HG03575 (cell line): ENCODE measurements around the gene ZNF280A.
"Not testable (repeated sequence)": the region's sequence is repeated elsewhere in the genome, so short reads cannot be mapped to it uniquely, and the experiment has no call there.

ENCODE experiments used
- ATAC-seq: cut with Tn5 transposase; IDR thresholded peaks from one replicate; pipeline ENCODE4 v1.9.1; 2021; ENCODE audit not compliant: unreplicated experiment, insufficient number of reproducible peaks, low FRiP score; ENCODE audit errors: extremely low read depth

ZNF280A gene

DNA sequence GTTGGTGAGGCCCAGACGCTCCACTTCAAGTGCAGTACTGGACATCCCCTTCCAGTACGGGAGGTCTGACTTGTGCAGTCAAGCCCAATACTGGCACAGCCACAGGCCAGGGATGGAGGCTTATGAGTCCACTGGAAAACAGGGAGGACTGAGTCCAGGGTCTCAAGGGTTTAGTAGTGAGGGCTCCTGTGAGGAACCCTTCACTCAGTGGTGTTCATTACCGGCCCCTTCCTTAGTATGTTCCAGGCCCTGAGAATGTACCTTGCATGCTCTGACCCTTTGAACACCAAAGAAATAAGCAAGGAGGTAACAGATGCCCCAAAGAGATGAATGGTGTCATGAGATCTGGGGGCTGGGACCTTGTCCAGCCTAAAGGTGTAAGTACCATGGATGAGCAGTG lies 27.2 kb upstream of the ZNF280A start:
- ATAC-seq = no peak

DNA sequence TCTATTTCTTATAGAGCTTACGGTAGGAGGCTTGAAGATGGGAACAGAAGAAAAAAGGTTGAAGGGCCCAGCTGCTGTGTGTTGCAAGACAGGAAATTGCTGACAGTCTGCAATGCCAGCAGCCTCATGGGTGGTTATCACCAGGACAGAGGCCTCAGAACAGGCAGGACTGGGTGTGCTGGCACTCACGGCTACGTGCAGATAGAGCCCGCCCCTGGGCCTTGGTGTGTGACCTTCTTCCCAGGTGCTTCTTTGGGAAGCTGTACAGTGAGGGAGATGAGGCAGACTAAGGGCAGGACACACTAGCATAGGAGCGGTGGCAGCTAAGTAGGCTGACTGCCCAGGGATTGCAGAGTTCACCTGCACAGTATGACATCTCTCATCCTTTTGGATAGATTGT lies 26.4 kb upstream of the ZNF280A start:
- no peak for ATAC-seq

DNA sequence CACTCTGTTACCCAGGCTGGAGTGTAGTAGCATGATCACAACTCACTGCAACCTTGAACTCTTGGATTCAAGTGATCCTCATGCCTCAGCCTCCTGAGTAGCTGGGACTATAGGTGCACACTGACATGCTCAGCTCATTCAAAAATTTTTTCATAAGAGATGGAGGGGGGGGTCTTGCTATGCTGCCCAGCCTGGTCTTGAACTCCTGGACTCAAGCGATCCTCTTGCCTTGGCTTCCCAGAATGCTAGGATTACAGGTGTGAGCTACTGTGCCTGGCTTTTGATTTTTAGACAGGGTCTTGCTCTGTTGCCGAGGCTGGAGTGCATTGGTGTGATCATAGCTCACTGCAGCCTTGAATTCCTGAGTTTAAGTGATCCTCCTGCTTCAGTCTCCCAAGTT lies 25.0 kb upstream of the ZNF280A start:
- ATAC-seq = no peak

DNA sequence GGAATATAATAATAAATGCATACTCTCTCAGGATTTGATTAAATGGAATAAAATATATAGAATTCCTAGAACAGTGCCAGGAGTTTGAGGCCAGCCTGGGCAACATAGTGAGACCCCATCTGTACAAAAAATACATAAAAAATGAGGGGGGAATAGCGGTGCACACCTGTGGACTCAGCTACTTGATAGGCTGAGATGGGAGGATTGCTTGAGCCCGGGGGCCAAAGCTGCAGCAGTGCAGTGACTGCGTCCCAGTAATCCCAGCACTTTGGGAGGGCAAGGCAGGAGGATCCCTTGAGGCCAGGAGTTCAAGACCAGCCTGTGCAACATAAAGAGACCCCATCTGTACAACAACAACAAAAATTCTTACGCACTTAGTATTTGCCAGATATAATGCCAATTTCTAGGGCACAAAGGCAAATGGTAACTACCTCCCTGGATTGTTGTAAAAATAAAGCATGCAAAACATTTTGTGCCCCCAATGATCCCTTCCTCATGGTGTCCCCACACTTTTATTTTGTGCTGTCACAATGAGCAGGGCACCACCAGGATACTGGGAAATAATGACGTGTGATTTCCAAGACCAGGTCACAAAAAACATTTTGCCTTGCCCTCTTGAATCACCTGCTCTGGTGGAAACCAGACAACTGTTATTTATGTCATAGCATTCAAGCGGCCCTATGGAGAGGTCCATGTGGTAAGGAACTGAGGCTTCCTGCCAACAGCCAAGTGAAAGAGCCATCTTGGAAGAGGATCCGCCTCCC lies 18.3 kb upstream of the ZNF280A start:
- no peak for ATAC-seq

DNA sequence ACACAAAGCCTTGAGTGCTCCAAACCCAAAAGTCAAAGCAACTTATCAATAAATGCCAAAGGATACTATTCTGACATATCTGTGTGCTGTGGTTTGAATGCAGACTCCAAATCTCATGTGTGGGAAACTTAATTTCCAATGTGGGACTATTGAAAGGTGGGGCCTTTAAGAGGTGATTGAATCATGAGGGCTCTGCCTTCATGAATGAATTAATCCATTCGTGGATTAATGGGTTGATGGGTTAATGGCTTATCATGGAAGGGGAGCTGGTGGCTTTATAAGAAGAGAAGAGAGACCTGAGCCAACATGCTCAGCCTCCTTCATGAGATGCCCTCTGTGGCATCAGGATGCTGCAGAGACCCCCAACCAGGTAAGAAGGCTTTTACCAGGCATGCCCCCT lies 16.8 kb upstream of the ZNF280A start:
- no peak for ATAC-seq

DNA sequence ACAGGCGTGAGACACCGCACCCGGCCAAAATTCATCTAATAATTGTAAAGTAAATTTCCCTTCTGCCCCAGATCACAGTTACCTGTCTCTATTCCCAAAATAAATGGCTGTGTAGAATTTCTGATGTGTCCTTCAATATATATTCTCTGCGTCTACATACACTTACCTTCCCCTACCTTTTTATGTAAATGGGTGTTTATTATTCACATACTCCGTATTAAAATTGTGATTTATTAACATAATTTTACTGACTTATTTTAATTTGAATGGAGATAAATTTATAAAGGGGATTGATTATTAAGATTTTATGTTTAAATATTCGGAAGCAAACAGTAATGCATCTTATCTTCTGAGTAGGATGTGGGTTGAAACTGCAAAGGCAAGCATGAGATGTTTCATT lies 16.4 kb upstream of the ZNF280A start:
- ATAC-seq = no peak

DNA sequence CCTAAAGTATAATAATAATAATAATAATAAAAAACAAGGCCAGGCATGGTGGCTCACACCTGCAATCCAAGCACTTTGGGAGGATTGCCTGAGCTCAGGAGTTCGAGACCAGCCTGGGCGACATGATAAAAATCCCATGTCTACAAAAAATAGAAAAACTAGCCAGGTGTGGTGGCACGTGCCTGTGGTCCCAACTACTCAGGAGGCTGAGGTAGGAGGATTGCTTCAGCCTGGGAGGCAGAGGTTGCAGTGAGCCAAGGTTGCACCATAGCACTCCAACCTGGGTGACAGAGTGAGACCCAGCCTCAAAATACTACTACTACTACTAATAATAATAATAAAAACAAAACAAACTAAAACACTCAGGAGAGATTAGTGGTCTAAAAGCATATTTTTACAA lies 15.6 kb upstream of the ZNF280A start:
- ATAC-seq = no peak

DNA sequence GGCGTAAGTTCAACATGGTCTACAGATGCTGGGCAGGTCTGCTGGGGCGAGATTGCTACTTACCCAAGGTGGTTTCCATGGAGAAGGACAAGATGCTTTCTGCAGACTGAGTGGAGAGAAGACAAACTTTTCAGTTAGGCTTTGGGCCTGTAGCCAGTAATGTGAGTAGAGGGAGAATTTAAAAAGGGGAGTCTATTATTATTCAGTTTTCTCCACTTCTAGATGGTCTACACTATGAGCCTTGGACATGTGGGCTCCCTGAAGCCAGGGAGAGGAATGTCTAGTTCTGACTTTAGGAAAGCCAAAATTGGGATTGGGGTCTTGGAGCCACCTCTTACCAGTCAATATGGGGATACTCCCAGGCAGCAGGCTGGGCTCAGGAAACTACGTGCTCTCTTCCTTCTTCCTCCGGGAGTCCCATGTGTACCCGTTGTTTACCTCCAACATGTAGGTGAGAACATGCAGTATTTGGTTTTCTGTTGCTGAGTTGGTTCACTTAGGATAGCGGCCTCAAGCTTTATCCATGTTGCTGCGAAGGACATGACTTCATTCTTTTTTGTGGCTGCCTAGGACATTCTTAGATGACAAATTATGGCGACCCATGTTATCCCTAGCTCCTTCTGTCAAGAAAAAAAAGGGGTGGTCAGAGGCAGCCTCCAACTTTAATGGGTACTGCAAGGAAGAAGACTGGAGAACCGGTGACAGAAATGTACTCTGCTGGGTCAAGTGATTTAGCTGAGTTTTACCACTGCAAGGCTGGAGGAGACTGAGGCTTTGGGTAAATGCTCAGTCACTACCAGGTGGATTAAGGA lies 14.7 kb upstream of the ZNF280A start:
- ATAC-seq = no peak

DNA sequence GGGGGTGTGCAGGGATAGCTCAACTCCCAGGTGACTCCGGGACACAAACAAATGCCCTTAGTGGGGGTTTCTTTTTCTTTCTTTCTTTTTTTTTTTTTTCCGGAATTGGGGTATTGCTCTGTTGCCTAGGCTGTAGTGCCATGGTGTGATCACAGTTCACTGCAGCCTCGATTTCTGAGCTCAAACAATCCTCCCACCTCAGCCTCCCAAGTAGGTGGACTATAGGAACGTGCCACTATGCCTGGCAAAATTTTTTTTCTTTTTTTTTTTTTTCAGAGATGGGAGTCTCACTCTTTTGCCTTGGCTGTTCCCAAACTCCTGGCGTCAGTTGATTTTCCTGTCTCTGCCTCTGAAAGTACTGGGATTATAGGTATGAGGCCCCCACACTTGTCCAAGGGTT lies 13.8 kb upstream of the ZNF280A start:
- no peak for ATAC-seq

DNA sequence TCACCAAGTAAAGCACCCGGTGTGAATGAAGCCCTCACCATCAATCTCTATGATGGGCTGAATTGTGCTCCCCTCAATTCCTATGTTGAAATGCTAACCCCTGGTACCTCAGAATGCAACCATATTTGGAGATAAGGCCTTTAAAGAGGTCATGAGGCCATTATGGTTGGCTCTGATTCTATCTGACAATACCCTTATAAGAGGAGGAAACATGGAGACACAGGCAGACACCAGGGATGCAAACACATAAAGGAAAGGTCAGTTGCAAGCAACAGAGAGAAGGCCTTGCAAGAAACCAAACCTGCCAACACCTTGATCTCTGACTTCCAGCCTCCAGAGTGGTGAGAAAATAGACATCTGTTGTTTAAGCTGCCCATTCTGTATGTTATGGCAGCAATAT lies 13.3 kb upstream of the ZNF280A start:
- ATAC-seq = no peak

DNA sequence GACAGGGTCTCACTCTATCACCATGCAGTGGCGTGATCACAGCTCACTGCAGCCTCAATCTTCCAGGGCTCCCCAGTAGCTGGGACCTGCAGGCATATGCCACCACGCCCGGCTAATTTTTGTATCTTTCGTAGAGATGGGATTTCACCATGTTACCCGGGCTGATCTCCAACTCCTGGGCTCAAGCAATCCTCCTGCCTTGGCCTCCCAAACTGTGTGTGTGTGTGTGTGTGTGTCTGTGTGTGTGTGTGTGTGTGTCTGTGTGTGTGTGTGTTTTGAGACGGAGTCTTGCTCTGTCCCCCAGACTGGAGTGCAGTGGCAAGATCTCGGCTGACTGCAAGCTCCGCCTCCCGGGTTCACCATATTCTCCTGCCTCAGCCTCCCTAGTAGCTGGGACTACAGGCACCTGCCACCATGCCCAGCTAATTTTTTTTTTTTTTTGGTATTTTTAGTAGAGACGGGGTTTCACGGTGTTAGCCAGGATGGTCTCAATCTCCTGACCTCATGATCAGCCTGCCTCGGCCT lies 12.5 kb upstream of the ZNF280A start:
- not testable (repeated sequence) for ATAC-seq

DNA sequence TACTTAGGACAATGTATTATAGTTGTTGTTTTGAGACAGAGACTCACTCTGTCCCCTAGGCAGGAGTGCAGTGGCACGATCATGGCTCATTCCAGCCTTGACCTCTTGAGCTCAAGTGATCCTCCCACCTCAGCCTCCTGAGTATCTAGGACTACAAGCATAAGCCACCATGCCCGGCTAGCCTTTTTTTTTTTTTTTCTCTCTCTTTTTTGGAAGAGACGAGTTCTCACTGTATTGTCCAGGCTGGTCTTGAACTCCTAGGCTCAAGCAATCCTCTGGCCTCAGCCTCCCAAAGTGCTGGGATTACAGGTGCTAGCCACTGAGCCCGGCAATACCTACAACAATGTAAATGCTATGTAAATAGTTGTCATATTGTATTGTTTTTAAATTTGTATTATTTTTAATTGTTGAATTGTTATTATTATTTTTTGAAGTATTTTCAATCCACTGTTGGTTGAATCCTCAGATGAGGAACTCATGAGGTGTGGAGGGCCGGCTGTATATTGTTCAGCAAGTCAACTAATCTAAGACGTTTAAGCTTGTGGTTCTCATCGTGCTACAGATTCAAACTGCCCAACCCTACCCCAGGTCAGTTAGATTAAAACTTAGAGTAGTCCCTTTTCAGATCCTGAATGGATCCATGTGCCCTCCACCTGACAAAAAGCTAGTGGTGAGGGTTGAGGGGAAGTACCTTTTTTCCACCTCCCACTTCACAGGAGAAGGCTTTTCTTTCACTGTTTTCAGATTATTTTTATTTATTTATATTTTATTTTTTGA lies 11.9 kb upstream of the ZNF280A start:
- no peak for ATAC-seq

DNA sequence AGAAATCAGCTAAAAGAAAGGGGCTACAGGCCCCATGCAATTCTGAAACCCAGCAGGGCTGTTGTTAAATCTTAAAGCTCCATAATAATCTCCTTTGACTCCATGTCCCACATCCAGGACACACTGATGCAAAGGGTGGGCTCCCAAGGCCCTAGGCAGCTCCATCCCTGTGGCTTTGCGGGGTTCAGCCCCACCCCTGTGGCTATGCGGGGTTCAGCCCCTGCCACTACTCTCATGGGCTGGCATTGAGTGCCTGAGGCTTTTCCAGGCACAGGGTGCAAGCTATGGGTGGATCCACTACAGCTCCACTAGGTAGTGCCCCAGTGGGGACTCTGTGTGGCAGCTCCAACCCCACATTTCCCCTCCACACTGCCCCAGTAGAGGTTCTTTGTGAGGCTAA lies 8.7 kb upstream of the ZNF280A start:
- no peak for ATAC-seq

DNA sequence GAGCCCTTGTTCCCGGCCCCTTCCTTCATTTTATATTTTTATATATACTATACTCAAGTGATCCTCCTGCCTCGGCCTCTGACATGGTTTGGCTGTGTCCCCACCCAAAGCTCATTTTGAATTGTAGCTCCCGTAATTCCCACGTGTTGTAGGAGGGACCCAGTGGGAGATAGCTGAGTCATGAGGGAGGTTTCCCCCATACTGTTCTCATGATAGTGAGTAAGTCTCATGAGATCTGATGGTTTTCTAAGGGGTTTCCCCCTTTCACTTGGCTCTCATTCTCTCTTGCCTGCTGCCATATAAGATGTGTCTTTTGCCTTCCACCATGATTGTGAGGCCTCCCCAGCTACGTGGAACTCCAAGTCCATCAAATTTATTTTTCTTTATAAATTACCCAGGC lies 7.2 kb upstream of the ZNF280A start:
- ATAC-seq = no peak

DNA sequence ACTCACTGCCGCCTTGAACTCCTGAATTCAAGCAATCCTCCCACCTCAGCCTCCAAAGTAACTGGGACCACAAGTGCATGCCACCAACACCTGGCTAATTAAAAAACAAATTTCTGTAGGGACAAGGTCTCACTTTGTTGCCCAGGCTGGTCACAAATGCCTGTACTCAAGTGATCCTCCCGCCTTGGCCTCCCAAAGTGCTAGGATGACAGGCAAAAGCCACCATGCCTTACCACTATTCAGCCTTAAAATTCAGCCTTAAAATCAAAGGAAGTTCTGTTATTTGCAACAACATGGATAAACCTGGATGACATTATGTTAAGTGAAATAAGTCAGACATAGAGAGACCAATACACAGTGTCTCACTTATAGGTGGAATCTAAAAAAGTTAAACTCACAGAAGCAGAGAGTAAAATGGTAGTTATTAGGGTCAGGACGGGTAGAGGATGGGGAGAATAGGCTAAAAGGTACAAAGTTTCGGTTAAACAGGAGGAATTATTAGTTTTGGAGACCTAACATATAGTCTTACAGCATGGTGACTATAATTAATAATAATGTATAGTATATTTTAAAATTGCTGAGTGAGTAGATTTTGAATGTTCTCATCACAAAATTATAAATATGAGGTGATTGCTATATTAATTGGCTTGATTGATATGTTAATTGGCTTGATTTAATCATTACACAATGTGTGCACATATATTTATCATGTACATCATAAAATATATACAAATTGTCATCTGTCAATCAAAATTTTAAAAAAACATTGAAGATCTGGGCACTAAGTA lies 6.2 kb upstream of the ZNF280A start:
- ATAC-seq = no peak

DNA sequence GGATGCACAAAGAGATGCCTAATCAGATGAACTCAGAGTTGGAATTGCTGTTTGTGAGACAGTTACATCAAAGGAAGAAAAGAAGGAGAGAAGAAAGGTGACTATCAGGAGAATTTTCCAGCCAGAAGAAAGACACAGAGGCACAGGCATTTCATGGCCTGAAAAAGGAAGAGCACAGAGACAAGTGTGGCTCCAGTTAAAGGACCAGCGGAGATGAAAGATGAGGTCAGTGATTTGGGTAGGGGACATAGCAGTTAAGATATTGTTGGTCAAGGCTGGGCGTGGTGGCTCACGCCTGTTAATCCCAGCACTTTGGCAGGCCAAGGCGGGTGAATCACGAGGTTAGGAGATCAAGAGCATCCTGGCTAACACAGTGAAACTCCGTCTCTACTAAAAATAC lies 3.4 kb upstream of the ZNF280A start:
- ATAC-seq = no peak

DNA sequence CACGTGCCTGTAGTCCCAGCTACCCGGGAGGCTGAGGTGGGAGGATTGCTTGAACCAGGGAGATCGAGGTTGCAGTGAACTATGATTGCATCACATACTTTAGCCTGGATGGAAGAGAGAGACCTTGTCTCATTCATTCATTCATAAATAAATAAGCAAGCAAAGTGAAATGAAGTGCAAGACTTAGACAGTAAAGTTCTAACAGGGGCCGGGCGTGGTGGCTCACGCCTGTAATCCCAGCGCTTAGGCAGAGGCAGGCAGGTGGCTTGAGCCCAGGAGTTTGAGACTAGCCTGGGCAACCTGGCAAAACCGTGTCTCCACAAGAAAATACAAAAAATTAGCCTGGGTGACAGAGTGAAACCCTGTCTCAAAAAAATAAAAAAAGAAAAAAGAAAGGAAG lies 1.6 kb upstream of the ZNF280A start:
- no peak for ATAC-seq

DNA sequence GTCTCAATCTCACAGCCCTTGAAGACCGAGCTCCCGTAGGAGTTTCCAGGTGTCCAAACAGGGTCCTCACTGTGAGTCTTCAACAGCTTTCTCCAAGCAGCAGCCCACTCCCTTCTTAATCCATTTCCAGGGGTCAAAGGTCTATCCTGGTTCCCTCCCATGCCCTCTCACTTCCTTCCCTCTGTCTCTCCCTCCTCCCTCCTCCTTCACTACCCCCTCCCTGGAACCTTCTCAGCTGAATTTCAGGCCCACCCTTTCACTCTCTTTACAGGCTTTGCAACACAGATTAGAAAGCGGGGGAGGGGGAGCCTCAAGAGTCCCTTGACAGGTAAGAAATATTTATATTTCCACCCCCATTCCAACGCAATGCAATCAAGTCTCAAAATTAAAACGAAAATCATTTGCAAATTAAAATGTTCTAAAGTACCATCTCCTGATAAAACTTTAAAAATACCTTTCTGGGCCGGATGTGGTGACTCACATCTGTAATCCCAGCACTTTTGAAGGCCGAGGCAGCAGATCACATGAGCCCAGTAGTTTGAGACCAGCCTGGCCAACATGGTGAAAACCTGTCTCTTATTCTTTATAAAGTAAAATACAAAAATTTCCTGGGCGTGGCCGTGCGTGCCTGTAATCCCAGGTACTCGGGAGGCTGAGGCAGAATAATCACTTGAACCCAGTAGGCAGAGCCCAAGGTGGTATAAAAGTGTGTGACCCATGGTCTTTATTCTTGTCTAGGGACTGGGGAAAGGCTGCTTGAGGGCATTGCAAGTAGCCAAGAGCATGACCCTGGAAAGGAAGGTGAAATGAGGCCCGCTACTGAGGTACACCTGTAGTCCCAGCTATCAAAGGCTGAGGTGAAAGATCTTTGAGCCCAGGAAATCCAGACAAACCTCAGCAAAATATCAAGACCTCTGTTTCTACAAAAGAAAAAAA lies 865 bp upstream of the ZNF280A start:
- no peak for ATAC-seq
